A673 (cell line): Measurements from ENCODE around the gene PRKX. TPM values are rescaled to one million over a fixed set of nuclear protein-coding genes. Genes with fewer than 3 reads are reported as not detected.

Source experiments
- BruUV-seq: library from RNA; stranded (reverse); fragments of 400-500 nt; replicated peaks from 2 replicates; lab custom pipeline; 2021; lab: Mats Ljungman, UMichigan
- CTCF ChIA-PET: fragments of 300-600 bp; sonication (Branson Sonifier 250); formaldehyde crosslinking; loops from one replicate; lab custom pipeline; 2022; ENCODE audit warnings: antibody characterized with exemption; lab: Charles Lee
- POLR2A ChIA-PET: fragments of 300-600 bp; sonication (Branson Sonifier 250); formaldehyde crosslinking; loops from one replicate; lab custom pipeline; 2022; ENCODE audit warnings: antibody characterized with exemption; ENCODE audit not compliant: low non-redundant PET; lab: Charles Lee
- DNase-seq: peaks from one replicate; pipeline ENCODE4 v3.0.0-alpha.2; 2015; ENCODE audit warnings: low spot score
- H3K27ac ChIP-seq: fragments of 200-600 bp; sonication (generic); 2 replicates; pipeline ENCODE4 v1.5.1; 2016; ENCODE audit warnings: mixed run types, low read depth, mild to moderate bottlenecking, mixed read lengths, antibody characterized with exemption, low read length; ENCODE audit not compliant: poor library complexity, severe bottlenecking
- H3K27me3 ChIP-seq: fragments of 200-600 bp; sonication (generic); replicated peaks from 2 replicates; pipeline ENCODE4 v1.6.1; 2017; ENCODE audit warnings: mixed run types, low read depth, mild to moderate bottlenecking, mixed read lengths, antibody characterized with exemption, low read length; ENCODE audit not compliant: insufficient read depth, poor library complexity
- H3K36me3 ChIP-seq: fragments of 200-600 bp; sonication (generic); 2 replicates; pipeline ENCODE4 v1.6.1; 2016; ENCODE audit warnings: mixed run types, mild to moderate bottlenecking, mixed read lengths, antibody characterized with exemption, low read length; ENCODE audit not compliant: insufficient read depth, poor library complexity, severe bottlenecking
- H3K4me1 ChIP-seq: fragments of 200-600 bp; sonication (generic); 2 replicates; pipeline ENCODE4 v1.6.1; 2017; ENCODE audit warnings: mixed run types, mild to moderate bottlenecking, mixed read lengths, antibody characterized with exemption, low read length; ENCODE audit not compliant: insufficient read depth, poor library complexity, severe bottlenecking
- H3K4me3 ChIP-seq: fragments of 200-600 bp; sonication (generic); 2 replicates; pipeline ENCODE4 v1.5.1; 2016; ENCODE audit warnings: low read depth, mixed run types, mild to moderate bottlenecking, mixed read lengths, low read length; ENCODE audit not compliant: poor library complexity, severe bottlenecking
- H3K9me3 ChIP-seq: fragments of 200-600 bp; sonication (generic); 2 replicates; pipeline ENCODE4 v1.6.1; 2016; ENCODE audit warnings: mixed run types, low read depth, mild to moderate bottlenecking, mixed read lengths, antibody characterized with exemption, low read length; ENCODE audit not compliant: poor library complexity, severe bottlenecking
- EZH2 ChIP-seq: fragments of 200-600 bp; sonication (generic); IDR thresholded peaks from 2 replicates; pipeline ENCODE4 v1.6.1; 2017; ENCODE audit warnings: borderline replicate concordance, low read depth, mild to moderate bottlenecking, mixed read lengths, antibody characterized with exemption, low read length; ENCODE audit not compliant: poor library complexity, severe bottlenecking
- intact Hi-C: fragments of 100-400 bp; cut with micrococcal nuclease; formaldehyde crosslinking; loops from one replicate; pipeline ENCODE4 v1.10.0; 2022; ENCODE audit not compliant: unreplicated experiment
- total RNA-seq: library from RNA; stranded (reverse); gene quantifications from 2 replicates; pipeline ENCODE4 v1.2.3, GENCODE V29; 2021
- TF ChIP-seq, protein P1 (sequence below): fragments of 300-800, 200-600 bp; sonication (generic); conservative IDR thresholded peaks from 2 replicates; pipeline ENCODE4 v1.5.1; 2017; ENCODE audit warnings: low read depth, mild to moderate bottlenecking, antibody characterized with exemption, low read length, moderate library complexity, mixed read lengths

PRKX gene
- total RNA-seq, 1 experiment from 2014 or later = 42.6 TPM

DNA sequence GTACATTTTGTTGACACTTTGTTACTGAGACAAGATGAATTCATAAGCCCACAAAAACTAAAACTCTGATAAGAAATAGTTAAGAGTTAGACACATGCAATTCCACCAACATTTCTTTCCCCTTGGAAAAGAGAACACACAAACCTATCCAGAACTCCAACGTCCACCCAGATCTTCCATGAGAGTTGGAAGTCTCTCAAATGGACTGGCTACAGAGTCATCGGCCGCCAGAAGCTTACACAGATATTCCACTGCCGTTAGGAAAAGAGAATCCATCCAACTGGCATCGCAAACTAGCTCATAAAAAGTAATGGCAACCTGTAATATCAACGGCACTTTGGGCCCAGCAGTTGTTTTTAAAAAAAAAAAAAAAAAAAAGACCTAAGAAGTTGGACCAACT is 114.7 kb downstream of the PRKX start:
- no peaks in the 10 kb centered on the region for H3K36me3 ChIP-seq
- no peak for TF ChIP-seq EZH2
- BruUV-seq = no TSS peak
- no peak overlapping the region for H3K4me3 ChIP-seq
- DNase-seq = no peak
- ChIA-PET POLR2A (no interaction called here), CTCF (no interaction called here)
- H3K27me3 ChIP-seq = no peaks in the 10 kb centered on the region
- no peak overlapping the region for H3K27ac ChIP-seq
- H3K4me1 ChIP-seq = no peaks in the 10 kb centered on the region
- intact Hi-C loops = no loop called here
- H3K9me3 ChIP-seq = no peaks in the 10 kb centered on the region

DNA sequence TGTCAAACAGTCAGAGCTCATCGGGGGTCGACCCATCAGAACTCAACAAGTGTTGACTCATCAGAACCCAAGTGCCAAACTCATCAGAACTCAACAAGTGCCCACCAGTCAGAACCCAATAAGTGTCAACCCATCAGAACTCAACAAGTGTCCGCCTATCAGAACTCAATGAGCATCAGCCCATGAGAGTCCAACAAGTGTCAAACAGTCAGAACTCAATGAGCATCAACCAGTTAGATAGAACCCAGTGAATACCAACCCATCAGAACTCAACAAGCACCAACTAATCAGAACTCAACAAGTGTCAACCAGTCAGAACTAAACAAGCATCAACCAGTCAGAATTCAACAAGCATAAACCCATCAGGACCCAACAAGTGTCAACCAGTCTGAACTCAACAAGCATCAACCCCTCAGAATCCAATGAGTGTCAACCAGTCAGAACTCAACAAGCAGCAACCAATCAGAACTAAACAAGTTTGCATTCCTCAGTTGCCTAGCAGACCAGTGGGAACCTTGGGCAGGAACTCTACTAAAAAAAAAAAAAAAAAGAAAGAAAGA is 115.3 kb downstream of the PRKX start:
- no peaks in the 10 kb centered on the region for H3K9me3 ChIP-seq
- no peak overlapping the region for H3K27ac ChIP-seq
- intact Hi-C loops = no loop called here
- ChIA-PET POLR2A (no interaction called here), CTCF (no interaction called here)
- no peaks in the 10 kb centered on the region for H3K36me3 ChIP-seq
- no peak for TF ChIP-seq EZH2
- TF ChIP-seq, protein P1, sequence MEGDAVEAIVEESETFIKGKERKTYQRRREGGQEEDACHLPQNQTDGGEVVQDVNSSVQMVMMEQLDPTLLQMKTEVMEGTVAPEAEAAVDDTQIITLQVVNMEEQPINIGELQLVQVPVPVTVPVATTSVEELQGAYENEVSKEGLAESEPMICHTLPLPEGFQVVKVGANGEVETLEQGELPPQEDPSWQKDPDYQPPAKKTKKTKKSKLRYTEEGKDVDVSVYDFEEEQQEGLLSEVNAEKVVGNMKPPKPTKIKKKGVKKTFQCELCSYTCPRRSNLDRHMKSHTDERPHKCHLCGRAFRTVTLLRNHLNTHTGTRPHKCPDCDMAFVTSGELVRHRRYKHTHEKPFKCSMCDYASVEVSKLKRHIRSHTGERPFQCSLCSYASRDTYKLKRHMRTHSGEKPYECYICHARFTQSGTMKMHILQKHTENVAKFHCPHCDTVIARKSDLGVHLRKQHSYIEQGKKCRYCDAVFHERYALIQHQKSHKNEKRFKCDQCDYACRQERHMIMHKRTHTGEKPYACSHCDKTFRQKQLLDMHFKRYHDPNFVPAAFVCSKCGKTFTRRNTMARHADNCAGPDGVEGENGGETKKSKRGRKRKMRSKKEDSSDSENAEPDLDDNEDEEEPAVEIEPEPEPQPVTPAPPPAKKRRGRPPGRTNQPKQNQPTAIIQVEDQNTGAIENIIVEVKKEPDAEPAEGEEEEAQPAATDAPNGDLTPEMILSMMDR = no peak
- no peaks in the 10 kb centered on the region for H3K4me1 ChIP-seq
- BruUV-seq = no TSS peak
- H3K27me3 ChIP-seq = no peaks in the 10 kb centered on the region
- no peak overlapping the region for H3K4me3 ChIP-seq
- no peak for DNase-seq

DNA sequence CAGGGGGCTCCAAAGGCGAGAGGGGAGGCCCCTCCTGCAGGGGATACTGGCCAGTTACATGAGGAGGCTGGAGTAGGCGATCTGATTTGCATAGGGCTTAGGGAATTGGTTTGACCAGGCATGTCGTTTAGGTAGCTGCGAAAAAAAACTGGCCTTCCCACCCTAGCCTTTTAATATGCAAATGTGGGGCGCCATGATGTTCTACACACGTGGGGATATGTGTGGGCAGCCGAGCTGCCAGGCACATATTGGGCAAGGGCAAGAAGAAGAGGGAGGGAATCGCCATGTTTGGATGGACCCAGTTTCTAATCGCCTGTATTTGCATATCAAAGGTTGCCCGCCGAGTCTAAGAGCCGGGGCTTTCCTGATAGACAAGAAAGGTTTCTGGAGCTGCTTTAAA is 121.3 kb downstream of the PRKX start:
- DNase-seq = peak; percentile 3
- Histone ChIP-seq H3K27ac (no peak overlapping the region), H3K27me3 (no peaks in the 10 kb centered on the region), H3K36me3 (no peaks in the 10 kb centered on the region), H3K4me3 (no peak overlapping the region), H3K4me1 (no peaks in the 10 kb centered on the region), H3K9me3 (no peaks in the 10 kb centered on the region)
- intact Hi-C loops = no loop called here
- no TSS peak for BruUV-seq
- CTCF ChIA-PET = no interaction called here
- POLR2A ChIA-PET = no interaction called here
- TF ChIP-seq EZH2 = no peak
- TF ChIP-seq, protein P1 = no peak

- H3K9me3 ChIP-seq = no peaks in the 10 kb centered on the region
- ChIA-PET CTCF (no interaction called here), POLR2A (no interaction called here)
- H3K27me3 ChIP-seq = no peaks in the 10 kb centered on the region
- no peaks in the 10 kb centered on the region for H3K36me3 ChIP-seq
- no peak overlapping the region for H3K4me3 ChIP-seq
- BruUV-seq = no TSS peak
- no peak for DNase-seq
- no peaks in the 10 kb centered on the region for H3K4me1 ChIP-seq
- intact Hi-C loops = no loop called here
- TF ChIP-seq, protein P1 = no peak
- TF ChIP-seq EZH2 = no peak
- H3K27ac ChIP-seq = no peak overlapping the region
These were observed 124.0 kb downstream of the PRKX start for GRCh38 chrX:3589474-3589873.
